A673 (cell line): ENCODE measurements around the gene PIGC.

Experiments used
- CTCF ChIP-seq: fragments of 300-800, 200-600 bp; sonication (generic); conservative IDR thresholded peaks from 2 replicates; pipeline ENCODE4 v1.5.1; 2017; ENCODE audit warnings: low read depth, mild to moderate bottlenecking, antibody characterized with exemption, low read length, moderate library complexity, mixed read lengths
- EZH2 ChIP-seq: fragments of 200-600 bp; sonication (generic); IDR thresholded peaks from 2 replicates; pipeline ENCODE4 v1.6.1; 2017; ENCODE audit warnings: borderline replicate concordance, low read depth, mild to moderate bottlenecking, mixed read lengths, antibody characterized with exemption, low read length; ENCODE audit not compliant: poor library complexity, severe bottlenecking

GRCh38 chr1:172482044-172482443 lies 38.2 kb upstream of the PIGC start:
- TF ChIP-seq CTCF (no peak), EZH2 (no peak)
